22Rv1 (cell line): ENCODE measurements around the gene SPATA12.

Experiments used
- CTCF ChIP-seq: fragments of 450-650 bp; IDR thresholded peaks from 2 replicates; pipeline ENCODE4 v1.5.1; 2017; ENCODE audit warnings: mild to moderate bottlenecking
- ZFX ChIP-seq: fragments of 450-650 bp; IDR thresholded peaks from 2 replicates; pipeline ENCODE4 v1.6.1; 2017; ENCODE audit warnings: antibody characterized with exemption, borderline replicate concordance

- TF ChIP-seq CTCF (no peak), ZFX (no peak)
Measured at GRCh38 chr3:57120451-57121174, 60.1 kb downstream of the SPATA12 start.
